ENCODE measurements around the gene HIBADH.
"Not testable (repeated sequence)": the region's sequence is repeated elsewhere in the genome, so short reads cannot be mapped to it uniquely, and the experiment has no call there.

The HIBADH gene

DNA sequence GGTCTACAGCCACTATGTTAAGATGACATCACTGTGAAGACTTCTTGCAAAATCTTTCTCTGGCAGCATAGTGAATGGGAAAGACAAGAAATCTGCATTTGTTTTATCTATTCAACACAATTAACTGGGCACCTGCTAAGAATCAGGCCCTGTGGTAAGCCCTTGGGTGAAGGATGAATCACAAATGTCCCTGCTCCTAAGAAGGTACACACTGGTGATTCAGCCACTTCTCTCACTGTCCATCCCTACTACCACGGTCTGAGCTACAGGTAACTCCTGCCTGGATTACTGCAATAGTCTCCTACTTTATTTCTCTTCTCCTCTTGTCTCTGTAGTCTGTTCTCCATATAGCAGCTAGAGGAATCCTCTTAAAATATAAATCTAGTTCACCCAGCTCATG lies 116.1 kb downstream of the HIBADH start:
- no peak for DNase-seq (ENCODE audit: low spot score)

DNA sequence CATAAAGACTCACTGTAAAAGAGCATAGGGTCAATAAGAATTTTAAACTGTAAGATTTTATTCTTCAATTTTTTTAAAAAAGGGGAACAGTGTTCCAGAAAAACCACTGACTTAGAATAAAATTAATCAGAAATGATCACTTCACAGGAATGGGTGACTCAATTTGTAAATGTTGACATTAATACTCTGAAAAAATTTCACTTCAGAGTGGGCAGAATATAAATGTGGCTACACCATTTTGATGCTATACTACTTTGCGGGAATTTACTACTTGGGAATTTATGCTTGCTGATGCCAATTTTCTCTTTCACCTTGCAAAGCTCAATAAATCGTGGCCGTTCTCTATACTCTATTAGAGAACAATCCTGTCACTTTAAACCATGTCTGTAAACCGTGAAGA lies 126.9 kb downstream of the HIBADH start:
- DNase-seq (ENCODE audit: low spot score): no peak

DNA sequence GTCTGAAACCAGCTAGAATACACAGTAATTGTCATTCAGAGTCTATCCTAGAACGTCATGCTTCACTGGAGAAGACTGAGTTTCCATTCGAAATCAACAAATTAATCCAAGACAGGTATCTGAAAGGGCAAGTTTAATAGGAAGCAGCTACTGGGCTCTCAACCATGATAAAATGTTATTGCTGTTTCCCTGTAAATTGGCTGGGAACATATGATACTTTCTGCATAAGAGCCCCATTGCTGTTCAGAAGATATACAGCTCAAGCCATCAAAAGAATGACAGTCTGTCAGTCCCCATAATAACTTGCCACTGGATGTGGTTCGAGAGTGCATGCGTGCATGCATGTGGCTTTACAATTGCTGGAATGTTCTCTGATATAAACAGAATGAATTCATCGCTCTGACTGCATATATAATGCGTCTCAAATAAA lies 129.0 kb downstream of the HIBADH start:
- no peak for DNase-seq (ENCODE audit: low spot score)

DNA sequence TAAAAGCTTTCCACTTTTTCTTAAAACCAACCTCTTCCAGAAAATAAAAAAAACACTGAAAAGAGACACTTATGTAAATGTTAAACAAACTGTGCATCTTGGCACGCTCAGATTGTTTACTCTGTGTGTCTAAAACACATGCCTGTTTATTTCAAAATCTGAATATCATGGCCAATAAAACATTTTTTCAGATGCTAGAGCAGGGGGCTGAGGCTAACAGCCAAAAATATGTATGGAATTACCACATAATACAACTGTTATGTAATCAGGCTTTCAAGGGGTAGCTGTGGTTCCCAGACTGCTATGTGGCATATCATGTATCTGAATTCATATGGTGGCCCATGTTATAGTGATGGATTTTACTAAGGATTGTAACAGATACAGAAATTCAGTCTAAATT lies 130.4 kb downstream of the HIBADH start:
- no peak for DNase-seq (ENCODE audit: low spot score)

DNA sequence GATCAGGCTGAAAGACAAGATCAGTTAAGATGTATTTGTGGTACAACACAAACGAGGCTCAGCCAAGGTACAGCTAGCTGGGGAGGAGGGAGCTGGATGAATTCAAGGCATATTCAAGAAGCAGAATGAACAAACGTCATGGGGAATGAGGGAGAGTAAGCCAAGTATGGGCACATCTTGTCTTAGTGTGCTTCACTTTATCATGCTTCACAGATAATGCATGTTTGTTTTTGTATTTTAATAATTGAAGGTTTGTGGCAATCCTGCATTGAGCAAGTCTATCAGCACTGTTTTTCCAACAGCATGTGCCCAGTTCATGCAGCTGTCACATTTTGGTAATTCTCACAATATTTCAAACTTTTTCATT lies 135.4 kb downstream of the HIBADH start:
- no peak for DNase-seq (ENCODE audit: low spot score)

DNA sequence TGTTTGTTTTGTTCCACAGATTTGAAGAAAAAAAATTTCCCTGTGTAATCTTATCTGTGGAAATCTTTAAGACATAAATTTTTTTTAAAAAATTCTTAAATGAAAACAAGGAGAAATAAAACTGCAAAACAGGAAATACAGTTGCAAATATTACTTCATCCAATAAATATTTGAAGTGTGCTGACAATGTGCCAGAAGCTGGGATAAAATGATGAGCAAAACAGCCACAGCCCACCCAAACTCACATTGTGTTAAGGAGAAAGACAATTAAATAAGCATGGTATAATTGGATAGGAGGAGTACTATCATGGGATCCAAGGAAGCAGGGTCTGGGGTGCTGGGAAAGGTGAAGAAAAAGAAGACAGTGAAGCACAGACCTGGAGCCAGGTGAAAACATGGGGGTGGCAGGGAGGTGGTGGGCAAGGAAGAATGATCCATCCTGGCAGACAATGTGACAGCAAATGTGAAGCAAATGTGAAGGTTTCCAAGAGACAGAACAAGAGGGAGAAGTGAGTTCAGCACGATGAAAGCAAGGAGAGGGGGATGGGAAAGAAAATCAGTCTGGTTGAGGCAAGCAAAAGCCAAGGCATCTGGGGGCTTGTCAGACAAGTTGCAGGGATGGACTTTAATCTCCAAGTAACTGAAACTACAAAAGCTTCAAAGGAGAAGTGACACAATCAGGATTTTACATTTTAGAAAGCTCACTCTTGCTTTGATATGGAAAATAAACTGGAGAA lies 135.9 kb downstream of the HIBADH start:
- DNase-seq (ENCODE audit: low spot score): no peak

DNA sequence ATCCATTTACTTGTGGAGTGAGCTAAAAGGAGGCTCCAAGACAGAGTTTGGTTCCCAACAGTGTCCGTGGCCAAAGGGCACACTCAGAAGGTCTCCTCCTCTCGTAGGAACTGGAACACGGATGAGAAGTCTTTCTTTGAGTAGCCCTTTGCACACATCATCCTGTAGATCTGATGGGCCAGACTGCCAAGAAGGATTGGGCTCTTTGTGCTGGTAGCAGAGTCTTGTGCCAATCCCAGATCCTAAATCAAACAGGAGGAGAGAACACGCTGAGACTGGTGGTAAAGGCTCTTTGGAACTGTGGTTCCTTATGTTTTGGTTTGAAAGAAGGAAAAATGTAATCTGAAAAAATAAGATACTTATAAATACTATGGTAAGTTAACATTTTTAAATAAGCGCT lies 136.6 kb downstream of the HIBADH start:
- no peak for DNase-seq (ENCODE audit: low spot score)

DNA sequence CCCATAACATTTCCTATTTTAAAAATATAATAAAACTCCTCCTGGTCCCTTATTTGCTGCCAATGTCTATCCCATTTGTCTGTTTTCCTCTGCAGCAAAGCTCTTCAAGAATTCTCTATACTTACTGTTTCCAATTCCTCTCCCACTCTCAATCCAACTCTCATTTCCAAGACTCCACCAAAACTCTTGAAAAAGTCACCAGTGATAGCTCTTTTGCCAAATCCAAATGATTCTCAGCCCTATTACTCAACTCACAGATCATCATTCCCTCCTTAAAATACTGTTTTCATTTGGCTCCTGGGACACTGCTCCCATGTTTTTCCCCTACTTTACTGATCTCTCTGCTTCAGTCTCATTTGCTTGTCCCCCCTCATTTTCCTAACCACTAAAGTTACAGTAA lies 139.4 kb downstream of the HIBADH start:
- no peak for DNase-seq (ENCODE audit: low spot score)

DNA sequence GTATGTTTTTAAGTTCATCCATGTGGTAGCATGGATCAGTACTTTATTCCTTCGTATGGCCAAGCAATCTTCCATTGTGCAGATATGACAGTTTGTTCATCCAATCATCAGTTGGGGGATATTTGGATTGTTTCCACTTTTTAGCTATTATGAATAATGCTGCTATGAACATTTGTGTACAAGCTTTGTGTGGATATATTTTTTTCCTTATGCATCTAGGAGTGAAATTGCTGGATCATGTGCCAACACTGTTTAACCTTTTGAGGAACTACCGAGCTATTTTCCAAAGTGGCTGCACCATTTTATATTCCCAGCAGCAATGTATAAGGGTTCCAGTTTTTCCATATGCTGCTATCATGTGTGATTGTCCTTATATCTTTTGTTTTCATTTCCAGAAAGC lies 140.1 kb downstream of the HIBADH start:
- DNase-seq (ENCODE audit: low spot score): no peak

DNA sequence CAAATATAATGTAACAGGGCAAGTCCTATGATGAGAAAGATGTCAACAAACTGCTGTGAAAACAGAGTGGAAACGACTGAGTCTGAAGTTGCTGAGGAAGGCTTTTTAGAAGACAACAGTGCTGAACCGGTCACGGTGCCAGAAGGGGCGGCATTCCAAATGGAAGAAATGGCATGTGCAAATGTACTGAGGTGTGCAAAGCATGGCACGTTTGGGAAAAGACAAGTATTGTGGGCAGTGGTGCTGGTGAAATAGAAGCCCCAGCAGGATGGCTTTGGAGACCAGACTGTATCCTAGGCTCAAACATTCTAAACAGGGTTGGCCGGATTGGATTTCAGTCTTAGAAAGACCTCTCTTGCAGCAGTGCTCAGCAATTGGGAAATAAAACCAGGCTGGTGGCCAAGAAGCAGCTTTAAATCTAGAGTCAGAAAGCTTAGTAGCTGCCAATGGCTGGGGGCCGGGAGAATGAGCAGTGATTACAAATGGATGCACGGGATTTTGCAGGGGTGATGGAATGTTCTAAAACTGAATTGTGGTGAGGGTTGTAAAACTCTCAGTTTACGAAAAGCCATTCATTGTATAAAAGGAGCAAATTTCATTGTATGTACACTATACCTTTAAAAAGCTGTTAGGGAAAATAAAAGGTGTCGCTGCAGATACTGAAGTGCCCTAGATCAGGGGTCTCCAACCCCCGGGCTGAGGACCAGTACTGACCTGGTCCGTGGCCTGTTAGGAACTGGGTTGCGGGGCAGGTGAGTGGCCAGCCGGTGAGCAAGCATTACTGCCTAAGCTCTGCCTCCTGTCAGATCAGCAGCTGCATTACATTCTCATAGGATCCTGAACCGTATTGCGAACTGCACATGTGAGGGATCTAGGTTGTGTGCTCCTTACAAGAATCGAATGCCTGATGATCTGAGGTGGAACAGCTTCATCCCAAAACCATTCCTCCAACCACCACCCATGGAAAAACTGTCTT lies 141.6 kb downstream of the HIBADH start:
- no peak for DNase-seq (ENCODE audit: low spot score)

DNA sequence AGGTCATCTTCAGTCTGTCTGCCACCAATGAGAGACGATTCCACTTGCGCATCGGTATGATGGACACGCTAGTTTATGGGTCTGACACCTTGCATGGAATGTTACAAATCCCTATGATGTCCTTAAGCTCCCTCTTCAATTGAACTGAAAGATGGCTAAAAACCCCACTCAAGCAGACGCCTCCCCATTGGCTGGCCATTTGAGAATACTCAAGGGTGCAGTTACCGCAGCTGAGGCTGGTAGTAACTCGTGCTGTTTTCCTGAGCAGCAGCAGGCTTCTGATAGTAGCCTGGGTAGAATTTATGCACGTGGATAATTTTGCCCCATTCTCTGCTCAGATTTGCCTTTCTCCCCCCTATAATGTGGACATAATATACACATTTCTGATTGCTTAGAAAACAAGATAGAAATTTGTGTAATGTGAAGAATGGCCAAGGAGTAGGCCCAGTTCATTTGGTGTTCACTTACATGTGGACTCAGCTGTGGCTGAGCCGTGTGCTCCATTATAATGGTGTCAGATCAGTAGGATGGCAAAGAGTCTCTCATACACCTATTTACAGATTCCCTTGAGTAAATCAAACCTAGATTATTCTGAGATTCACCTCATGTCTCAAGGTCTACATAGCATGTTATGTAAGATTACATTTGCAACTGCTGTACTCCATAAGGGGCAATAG lies 142.8 kb downstream of the HIBADH start:
- DNase-seq (ENCODE audit: low spot score): no peak

DNA sequence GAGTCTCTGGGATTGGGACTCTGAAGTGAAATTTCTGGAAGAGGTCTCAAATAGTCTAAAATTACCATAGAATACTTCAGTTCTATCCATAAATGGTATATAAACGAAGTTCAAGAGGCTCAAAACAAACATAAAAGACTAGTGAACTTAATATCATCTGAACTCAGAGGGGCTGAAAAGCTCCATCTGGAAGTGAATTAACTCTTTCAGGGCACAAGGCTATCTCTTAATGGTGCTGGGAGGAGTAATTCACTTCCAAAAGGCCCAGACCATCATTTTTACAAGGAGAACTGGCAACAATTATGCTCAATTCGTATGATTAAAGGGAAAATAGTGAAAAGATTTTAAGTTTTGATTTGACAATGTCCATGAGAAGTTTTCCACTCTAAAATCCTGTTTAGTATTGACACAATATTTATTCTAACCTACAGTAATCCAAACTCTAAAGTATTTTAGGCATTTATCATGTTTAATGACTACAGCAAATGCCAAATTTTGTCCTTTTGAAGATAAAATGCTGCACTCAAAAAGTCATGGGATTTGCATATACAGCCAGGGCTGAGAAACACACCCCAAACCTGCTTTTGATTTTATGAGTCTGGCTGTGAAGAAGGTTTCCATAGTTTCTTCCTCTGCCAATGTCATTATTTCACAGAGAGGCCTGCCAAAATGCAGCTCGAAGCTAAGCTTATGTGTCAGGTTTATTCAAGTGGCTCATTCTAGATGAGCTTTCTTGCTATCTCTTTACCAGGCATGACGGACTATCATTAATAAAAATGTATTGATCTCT lies 143.9 kb downstream of the HIBADH start:
- no peak for DNase-seq (ENCODE audit: low spot score)

DNA sequence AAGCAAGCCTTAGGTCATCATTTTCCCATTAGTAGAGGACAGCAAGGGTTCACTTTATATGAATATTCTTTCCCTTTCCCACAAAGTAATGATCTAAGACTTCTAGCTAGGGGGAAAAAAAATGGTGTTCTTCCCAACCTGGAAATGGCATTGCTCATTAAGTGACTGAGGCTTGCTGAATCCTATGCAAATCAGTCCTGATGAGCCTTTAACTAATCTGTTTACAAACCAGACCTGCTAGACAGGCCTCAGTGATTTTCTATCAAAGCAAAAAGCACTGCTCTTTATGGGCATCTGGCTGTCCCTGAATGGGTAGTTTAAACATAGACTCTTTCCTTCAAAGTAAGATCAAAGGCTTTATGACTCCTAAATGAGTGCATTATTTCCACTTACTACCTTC lies 146.3 kb downstream of the HIBADH start:
- DNase-seq (ENCODE audit: low spot score): no peak

DNA sequence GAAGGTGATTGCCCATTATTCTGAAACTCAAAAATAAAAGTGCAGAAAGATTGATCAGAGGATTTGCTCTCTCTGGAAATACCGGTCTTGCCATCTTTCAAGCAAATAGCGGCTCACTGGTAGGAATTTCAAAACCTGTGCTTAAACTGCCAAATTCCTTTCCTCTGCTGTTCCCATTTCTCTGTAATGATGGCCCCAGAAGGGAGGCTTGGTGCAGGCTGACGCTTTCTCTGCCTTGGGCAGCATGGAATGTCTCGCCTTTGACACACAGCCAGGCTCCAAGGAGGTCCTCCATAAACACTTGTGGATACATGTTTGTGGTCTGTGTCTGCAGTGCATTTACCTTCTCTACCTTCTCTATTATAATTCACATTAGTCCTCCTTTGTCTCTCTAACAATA lies 146.8 kb downstream of the HIBADH start:
- DNase-seq (ENCODE audit: low spot score): no peak

DNA sequence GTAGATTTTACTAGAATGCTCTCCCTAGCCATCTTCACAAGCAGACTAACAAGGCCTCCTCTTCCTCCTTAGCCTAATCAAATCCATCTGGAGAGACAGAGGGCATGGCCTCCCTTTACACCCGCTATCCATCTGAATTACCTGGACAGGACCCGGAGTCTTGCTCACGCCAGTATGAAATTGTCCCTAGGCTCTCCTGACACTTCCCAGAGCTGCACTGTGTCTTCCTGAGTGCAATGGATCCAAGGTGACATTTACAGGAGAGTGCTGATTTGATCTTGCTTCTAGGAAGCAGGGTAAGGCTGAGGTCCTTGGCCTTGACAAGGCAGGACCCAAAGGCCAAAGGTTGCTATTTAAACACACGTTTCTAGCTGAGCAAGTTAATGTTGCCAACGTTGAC lies 147.8 kb downstream of the HIBADH start:
- DNase-seq (ENCODE audit: low spot score): no peak

DNA sequence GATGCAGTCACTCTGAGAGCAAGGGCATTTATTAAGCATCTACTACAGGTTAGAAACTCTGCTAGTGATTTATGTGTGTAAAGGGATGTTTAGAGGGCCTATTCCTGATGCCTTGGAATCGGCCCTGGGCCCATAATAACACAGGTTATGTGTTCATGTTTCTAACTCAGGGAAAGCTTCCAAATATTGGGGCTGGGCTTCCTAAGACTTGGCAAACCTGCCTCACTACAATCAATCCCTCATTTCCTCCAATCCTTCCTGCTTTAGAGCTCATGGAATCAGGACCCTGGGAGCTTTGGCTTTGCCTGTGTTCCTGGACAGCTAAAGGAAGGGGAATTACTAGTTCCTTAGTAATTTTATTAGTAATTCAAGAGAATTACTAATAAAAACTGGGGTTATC lies 148.8 kb downstream of the HIBADH start:
- DNase-seq (ENCODE audit: low spot score): no peak

DNA sequence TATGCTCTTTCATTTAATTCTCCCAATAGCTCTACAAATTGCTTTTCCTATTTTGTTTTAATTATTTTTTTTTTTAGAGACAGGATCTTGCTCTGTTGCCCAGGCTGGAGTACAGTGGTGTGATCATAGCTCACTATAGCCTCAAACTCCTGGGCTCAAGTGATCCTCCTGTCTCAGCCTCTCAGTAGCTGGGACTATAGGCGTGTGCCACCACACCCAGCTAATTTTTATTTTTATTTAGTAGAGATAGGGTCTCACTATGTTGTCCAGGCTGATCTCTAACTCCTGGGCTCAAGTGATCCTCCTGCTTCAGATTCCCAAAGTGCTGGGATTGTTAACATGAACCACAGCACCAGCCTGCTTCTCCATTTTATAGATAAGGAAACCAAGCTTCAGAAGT lies 151.3 kb downstream of the HIBADH start:
- DNase-seq (ENCODE audit: low spot score): not testable (repeated sequence)

DNA sequence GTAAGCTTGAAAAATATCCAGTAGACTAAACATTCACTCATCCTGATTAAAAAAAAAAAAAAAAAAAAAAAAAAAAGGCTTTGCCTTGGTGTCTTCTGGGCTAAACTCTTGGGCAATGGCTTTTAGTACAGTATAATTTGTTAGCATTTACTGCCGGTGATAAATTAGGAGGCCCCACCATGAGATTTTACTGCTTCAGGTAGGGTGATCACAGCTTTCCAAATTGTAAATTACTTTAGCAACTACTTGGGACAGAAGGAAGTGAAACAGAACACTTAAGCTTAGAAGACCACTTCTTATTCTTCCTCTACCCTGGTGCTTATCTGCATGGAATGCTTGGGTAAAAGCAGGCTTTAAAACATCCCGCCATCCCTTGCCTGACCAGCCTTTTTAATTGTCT lies 152.1 kb downstream of the HIBADH start:
- no peak for DNase-seq (ENCODE audit: low spot score)

DNA sequence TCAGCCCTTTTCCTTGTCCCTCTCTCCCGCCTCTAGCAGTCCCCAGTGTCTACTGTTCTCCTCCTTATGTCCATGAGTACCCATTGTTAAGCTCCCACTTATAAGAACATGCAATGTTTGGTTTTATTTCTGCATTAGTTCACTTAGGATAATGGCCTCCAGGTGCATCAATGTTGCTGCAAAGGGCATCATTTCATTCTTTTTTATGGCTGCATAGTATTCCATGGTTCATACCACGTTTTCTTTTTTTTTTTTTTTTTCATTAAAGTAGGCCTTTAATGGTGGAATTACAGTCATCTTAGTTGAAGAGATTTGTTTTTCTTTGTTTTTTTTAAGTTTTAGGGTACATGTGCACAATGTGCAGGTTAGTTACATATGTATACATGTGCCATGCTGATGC lies 160.8 kb downstream of the HIBADH start:
- DNase-seq (ENCODE audit: low spot score): not testable (repeated sequence)

DNA sequence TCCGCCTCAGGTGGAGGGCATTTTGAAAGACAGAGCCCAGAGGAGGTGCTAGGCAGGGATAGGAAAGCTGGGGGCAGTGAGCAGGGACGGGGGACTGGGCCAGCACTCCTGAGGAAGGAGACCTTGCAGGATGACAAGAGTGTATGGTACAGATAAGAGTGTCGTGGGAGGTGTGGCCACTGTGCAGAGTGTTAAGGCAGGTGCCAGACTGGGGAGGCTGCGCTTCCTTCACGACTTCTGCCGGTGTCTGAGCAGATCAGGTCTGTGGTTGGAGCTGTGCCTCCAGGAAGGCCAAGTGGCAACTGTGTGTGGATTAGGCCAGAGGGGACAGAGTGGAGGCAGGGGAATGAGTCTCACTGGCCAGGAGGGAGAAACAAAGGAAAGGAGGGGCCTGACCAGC lies 161.7 kb downstream of the HIBADH start:
- DNase-seq (ENCODE audit: low spot score): no peak

DNA sequence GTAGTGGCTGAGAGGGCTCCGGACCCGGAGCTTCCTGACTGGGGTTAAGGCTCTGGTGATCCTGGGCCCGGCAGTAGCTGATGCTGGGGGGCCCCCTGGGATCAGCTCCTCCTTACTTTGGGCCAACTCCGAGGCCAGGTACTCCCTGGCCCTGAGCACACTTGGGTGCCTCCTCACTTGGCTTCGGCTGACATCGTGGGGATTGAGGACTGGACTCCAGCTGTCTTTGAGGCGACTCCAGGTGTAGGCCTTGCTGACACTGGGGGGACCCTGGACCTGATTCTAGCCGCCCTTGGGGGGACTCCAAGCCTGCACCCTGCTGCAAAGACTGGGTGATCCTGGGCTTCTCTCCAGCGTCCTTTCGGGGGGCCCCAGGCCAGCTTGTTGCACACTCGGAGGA lies 170.5 kb downstream of the HIBADH start:
- DNase-seq (ENCODE audit: low spot score): no peak

DNA sequence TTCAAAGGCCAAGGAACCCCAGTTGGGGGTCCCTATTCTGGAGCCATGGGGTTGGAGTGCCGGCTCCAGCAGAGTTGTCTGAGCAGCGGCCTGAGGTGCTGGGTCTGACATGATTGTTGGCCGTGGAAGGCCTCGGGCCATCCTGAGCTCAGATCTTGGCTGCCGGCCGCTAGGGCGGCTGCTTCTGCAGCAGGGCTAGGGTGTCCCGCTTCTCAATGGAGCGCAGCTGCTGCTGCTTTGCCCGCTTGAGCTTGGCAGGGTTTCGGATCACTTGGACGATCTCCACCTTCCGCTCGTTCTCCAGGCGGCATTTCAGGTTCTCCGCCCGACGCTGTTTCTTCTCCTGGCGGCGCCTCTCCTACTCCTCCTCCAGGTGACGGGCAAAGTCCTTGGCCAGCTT lies 171.1 kb downstream of the HIBADH start:
- no peak for DNase-seq (ENCODE audit: low spot score)

Measured in germinal center (tissue), 1 donor.